ENCODE measurements around the gene KPNB1.
A peak's percentile ranks its signal among the peaks of the same experiment; 100 is the strongest.

The KPNB1 gene

GRCh38 chr17:47733674-47734410, 84.1 kb downstream of the KPNB1 start:
- Histone ChIP-seq H2AFZ (ENCODE audit: low read depth, low read length) (no peak overlapping the region), H3K9me3 (ENCODE audit: insufficient read depth, low read length, severe bottlenecking) (no peaks in the 10 kb centered on the region), H3K27ac (ENCODE audit: low read length) (no peak overlapping the region), H4K20me1 (ENCODE audit: insufficient read depth, low read length) (peaks cover 9% of the 10 kb centered on the region), H3K4me2 (ENCODE audit: insufficient read depth, low read length) (peak overlapping the region; percentile 48; the same call in 1 of the 2 replicates), H3K4me3 (ENCODE audit: low read depth in 1 of 2, low read length in 2 of 2) (no peak overlapping the region), H3K79me2 (ENCODE audit: insufficient read depth, low read length) (no peaks in the 10 kb centered on the region), H3K27me3 (ENCODE audit: insufficient read depth, low read length, poor library complexity) (peaks cover 35% of the 10 kb centered on the region), H3K9ac (ENCODE audit: low read depth, low read length) (no peak overlapping the region), H3K4me1 (ENCODE audit: insufficient read depth, low read length) (peaks cover 7% of the 10 kb centered on the region), H3K36me3 (ENCODE audit: insufficient read depth, low read length) (no peaks in the 10 kb centered on the region)
- DNase-seq (no peak), ATAC-seq (ENCODE audit: insufficient read depth, low read depth) (no peak; the same call in 2 of the 3 replicates)
- TF ChIP-seq, protein P1, sequence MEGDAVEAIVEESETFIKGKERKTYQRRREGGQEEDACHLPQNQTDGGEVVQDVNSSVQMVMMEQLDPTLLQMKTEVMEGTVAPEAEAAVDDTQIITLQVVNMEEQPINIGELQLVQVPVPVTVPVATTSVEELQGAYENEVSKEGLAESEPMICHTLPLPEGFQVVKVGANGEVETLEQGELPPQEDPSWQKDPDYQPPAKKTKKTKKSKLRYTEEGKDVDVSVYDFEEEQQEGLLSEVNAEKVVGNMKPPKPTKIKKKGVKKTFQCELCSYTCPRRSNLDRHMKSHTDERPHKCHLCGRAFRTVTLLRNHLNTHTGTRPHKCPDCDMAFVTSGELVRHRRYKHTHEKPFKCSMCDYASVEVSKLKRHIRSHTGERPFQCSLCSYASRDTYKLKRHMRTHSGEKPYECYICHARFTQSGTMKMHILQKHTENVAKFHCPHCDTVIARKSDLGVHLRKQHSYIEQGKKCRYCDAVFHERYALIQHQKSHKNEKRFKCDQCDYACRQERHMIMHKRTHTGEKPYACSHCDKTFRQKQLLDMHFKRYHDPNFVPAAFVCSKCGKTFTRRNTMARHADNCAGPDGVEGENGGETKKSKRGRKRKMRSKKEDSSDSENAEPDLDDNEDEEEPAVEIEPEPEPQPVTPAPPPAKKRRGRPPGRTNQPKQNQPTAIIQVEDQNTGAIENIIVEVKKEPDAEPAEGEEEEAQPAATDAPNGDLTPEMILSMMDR (IDR thresholded peaks at IDR 0.05; ENCODE audit: borderline replicate concordance, extremely low read depth, low read length, poor library complexity, severe bottlenecking): no peak
- TF ChIP-seq EZH2 (IDR thresholded peaks at IDR 0.05; ENCODE audit: borderline replicate concordance, low read depth, low read length, severe bottlenecking): no peak

DNA sequence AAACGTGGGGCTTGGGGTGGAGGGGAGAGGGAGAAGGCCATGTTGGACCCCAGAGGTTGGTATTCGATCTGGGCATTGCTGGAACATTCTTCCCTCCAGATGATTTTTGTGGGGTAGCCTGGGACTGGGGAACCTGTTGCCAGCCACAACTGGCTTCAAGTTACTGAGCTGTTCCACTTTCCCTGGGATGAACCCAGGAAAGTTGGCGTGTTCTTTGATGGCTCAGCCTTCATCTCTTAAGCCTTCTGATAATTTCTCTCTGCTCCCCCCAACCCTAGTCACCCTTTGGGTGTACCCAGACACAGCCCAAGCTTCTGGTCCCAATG, 85.4 kb downstream of the KPNB1 start:
- H2AFZ ChIP-seq (ENCODE audit: low read depth, low read length): no peak overlapping the region

More for the DNA sequence above, 85.4 kb downstream of the KPNB1 start:
- peaks cover 9% of the 10 kb centered on the region for H4K20me1 ChIP-seq (ENCODE audit: insufficient read depth, low read length)
- no peaks in the 10 kb centered on the region for H3K36me3 ChIP-seq (ENCODE audit: insufficient read depth, low read length)
- no peaks in the 10 kb centered on the region for H3K9me3 ChIP-seq (ENCODE audit: insufficient read depth, low read length, severe bottlenecking)
- ATAC-seq (ENCODE audit: insufficient read depth, low read depth) (no peak), DNase-seq (no peak)
- H3K79me2 ChIP-seq (ENCODE audit: insufficient read depth, low read length): no peaks in the 10 kb centered on the region
- H3K27me3 ChIP-seq (ENCODE audit: insufficient read depth, low read length, poor library complexity): peaks cover 32% of the 10 kb centered on the region
- no peak overlapping the region for H3K4me2 ChIP-seq (ENCODE audit: insufficient read depth, low read length)
- TF ChIP-seq EZH2 (IDR thresholded peaks at IDR 0.05; ENCODE audit: borderline replicate concordance, low read depth, low read length, severe bottlenecking): no peak
- no peak overlapping the region for H3K9ac ChIP-seq (ENCODE audit: low read depth, low read length)
- no peak overlapping the region for H3K4me3 ChIP-seq (ENCODE audit: low read depth in 1 of 2, low read length in 2 of 2)
- peaks cover 7% of the 10 kb centered on the region for H3K4me1 ChIP-seq (ENCODE audit: insufficient read depth, low read length)
- no peak overlapping the region for H3K27ac ChIP-seq (ENCODE audit: low read length)
